ENCODE measurements around the gene CACNA2D2.

CACNA2D2 gene

DNA sequence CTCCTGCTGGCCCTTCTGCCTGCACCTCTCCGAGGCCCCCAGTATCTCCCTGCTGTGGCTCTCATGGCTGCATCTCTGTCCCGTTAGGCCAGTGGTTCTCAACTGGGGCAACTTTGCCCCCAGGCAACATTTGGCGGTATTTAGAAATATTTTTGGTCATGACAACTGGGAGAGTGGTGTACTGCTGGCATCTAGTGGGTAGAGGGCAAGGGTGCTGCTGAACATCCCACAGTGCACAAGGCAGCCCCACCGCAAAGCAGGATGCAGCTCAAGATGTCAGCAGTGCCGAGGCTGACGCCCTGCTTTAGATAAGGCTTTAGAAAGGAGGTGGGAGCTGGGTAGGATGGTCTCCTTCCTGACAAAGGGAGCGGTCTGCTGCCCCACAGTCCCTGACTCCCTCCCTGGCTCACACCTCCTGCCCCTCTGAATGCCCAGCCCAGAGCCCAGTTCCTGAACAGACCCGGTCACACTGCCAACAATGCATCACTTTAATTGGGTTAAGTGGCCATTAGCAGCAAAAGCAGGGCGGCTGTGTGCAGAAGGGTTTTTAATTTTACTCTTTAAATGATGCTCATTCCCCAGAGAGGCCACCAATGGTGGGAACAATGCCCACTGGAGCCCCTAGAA is 75.3 kb downstream of the CACNA2D2 start:
- in situ Hi-C loops (cut with MboI; ENCODE audit: low sequenced_read_pairs, unreplicated experiment): no loop called here
- TF ChIP-seq, protein P1, sequence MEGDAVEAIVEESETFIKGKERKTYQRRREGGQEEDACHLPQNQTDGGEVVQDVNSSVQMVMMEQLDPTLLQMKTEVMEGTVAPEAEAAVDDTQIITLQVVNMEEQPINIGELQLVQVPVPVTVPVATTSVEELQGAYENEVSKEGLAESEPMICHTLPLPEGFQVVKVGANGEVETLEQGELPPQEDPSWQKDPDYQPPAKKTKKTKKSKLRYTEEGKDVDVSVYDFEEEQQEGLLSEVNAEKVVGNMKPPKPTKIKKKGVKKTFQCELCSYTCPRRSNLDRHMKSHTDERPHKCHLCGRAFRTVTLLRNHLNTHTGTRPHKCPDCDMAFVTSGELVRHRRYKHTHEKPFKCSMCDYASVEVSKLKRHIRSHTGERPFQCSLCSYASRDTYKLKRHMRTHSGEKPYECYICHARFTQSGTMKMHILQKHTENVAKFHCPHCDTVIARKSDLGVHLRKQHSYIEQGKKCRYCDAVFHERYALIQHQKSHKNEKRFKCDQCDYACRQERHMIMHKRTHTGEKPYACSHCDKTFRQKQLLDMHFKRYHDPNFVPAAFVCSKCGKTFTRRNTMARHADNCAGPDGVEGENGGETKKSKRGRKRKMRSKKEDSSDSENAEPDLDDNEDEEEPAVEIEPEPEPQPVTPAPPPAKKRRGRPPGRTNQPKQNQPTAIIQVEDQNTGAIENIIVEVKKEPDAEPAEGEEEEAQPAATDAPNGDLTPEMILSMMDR (IDR thresholded peaks at IDR 0.05; ENCODE audit: borderline replicate concordance, control extremely low read depth, extremely low read depth, insufficient read depth, missing control alignments): no peak
- no peak for DNase-seq (ENCODE audit: low spot score)

DNA sequence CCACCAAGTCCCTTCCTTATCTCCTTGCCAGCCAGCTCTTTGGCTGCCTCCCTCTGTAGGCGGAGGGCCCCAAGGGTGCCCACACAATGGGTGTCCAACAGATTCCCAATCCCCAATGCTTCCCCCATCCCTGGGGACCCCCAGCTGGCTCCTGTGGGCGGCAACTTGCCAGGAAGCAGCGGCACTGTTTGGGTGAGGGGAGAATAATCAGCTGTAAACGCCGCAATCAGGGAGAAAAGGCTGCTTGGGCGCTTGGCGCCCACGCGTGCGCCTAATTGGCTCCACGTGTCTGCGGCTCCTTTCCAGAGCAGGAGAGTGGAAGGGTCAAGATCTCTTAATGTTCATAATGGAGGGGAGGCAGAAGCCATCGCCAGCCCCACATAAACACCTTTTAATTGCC is 76.2 kb downstream of the CACNA2D2 start:
- in situ Hi-C loops (cut with MboI; ENCODE audit: low sequenced_read_pairs, unreplicated experiment): no loop called here
- TF ChIP-seq, protein P1 (IDR thresholded peaks at IDR 0.05; ENCODE audit: borderline replicate concordance, control extremely low read depth, extremely low read depth, insufficient read depth, missing control alignments): no peak
- DNase-seq (ENCODE audit: low spot score): no peak

DNA sequence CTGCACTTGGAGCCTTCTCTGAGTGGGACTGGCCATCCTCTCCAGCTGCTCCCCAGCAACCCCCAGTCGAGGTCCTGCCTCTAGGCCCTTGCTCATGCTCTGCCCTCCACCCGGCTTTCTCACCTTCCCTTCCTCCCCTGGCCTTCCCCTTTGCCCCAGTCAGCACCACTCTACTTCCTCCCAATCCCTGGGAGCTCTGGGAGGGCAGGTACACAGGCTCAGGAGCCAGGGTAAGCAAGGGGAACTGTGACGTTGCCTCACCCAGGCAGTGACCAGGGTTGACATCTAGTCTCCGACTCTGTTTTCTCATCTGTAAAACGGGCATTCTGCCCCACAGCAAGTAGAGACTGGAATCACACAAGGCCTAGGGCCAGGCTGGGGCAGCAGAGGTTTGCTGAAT is 77.5 kb downstream of the CACNA2D2 start:
- in situ Hi-C loops (cut with MboI; ENCODE audit: low sequenced_read_pairs, unreplicated experiment): no loop called here
- no peak for DNase-seq (ENCODE audit: low spot score)
- TF ChIP-seq, protein P1 (IDR thresholded peaks at IDR 0.05; ENCODE audit: borderline replicate concordance, control extremely low read depth, extremely low read depth, insufficient read depth, missing control alignments): no peak

DNA sequence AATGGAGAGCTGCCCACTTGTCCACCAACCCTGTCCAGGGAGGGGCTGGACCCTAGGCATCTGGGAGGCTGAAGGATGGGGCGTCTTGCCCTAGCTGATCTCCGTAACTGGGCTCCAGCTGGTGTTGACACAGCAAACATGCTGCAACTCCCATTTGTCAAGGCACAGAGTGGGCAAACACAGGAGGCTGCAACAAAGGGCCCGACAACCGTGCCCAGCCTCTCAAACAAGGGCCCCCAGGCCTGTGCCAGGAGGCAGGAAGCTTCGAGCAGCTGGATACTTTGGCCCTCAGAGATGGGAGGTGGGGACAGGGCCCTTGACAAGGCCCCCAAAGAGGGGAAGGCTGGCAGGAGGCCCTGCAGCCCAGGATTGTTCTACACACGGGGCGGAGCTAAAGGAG is 79.9 kb downstream of the CACNA2D2 start:
- TF ChIP-seq, protein P1 (IDR thresholded peaks at IDR 0.05; ENCODE audit: borderline replicate concordance, control extremely low read depth, extremely low read depth, insufficient read depth, missing control alignments): no peak
- no peak for DNase-seq (ENCODE audit: low spot score)
- in situ Hi-C loops (cut with MboI; ENCODE audit: low sequenced_read_pairs, unreplicated experiment): no loop called here

DNA sequence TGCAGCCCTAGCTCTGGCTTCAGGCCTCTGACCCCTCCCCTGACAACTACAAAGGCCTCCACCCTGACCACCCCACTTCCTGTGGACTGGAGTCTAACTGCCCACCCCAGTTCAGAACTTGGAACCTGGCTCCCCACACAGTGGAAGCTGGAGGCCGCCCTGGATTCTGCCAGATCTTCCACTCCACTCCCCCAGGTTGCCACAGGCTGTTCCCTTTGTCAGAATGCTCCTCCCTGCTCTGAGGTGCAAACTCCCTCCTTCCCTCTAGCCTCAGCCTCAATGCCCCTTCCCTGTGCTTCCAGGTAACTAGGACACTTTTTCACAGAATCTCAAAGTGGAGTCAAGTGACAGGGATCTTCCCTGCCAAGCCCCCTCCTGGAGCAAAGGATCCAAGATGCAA is 81.3 kb downstream of the CACNA2D2 start:
- in situ Hi-C loops (cut with MboI; ENCODE audit: low sequenced_read_pairs, unreplicated experiment): no loop called here
- TF ChIP-seq, protein P1 (IDR thresholded peaks at IDR 0.05; ENCODE audit: borderline replicate concordance, control extremely low read depth, extremely low read depth, insufficient read depth, missing control alignments): no peak
- no peak for DNase-seq (ENCODE audit: low spot score)

DNA sequence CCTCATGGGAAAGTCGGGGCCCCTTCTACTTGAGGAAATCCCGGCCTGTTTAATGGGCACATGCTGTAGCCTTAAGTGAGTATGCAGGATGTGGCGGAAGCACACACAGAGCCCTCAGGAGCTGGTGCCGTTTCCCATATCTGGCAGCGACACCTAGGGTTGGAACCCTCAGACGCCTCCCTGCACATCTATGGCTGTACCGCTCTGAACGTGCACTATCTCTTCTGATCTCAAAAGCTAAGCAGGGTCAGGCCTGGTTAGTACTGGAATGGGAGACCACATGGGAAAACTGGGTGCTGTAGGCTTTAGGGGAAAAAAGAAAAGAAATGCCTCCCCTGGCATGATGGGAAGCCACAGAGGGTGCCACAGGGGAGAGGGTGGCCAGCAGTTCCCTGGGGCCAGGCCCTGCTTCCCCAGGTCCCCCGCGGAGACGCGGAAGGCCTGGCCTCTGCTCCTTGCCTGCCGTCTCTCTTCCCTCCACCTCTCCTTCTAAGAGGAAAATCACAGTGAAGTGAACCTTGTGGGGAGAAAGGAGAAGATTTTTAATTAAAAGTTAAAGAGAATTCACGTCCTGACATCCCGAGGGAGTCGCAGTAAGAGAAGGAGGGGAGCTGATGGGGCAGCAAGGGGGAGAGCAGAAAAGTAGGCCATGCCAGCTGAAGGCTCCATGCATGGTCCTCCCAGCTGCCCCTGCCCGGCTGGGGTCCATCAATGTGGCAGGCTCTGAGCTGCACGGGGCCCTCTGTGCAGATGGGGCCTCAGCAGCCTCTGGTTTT is 83.7 kb downstream of the CACNA2D2 start:
- in situ Hi-C loops (cut with MboI; ENCODE audit: low sequenced_read_pairs, unreplicated experiment): no loop called here
- no peak for DNase-seq (ENCODE audit: low spot score)
- TF ChIP-seq, protein P1 (IDR thresholded peaks at IDR 0.05; ENCODE audit: borderline replicate concordance, control extremely low read depth, extremely low read depth, insufficient read depth, missing control alignments): no peak
